ENCODE data around the gene ASTL. TPM values are rescaled to one million over a fixed set of nuclear protein-coding genes. Genes with fewer than 3 reads are reported as not detected.

The ASTL gene
- total and polyA plus RNA-seq, 9 of the 15 experiments (the other 6 are each of a cell fraction or from before 2014, with no cell fraction given) = not detected

GRCh38 chr2:96123290-96123689 lies 15.0 kb downstream of the ASTL start:
- peaks cover 0 to 6% of the 10 kb centered on the region in 2 experiments; a peak in 2 of 5 replicates for H3K4me1 ChIP-seq (replicated peaks in 1 of 2; ENCODE audit: control insufficient read depth in 2 of 2, insufficient read depth in 2 of 2, low read length in 2 of 2)
- H3K9me1 ChIP-seq (ENCODE audit: control insufficient read depth, insufficient read depth, low read length) = no peaks in the 10 kb centered on the region
- intact Hi-C loops (cut with micrococcal nuclease) = no loop called here
- H3K9me3 ChIP-seq (replicated peaks; ENCODE audit: control insufficient read depth, insufficient read depth, low read depth, low read length) = no peaks in the 10 kb centered on the region
- ATAC-seq = no peak
- H3K36me3 ChIP-seq (ENCODE audit: control insufficient read depth, insufficient read depth, low read length) = no peaks in the 10 kb centered on the region
- H3K4me3 ChIP-seq = no peak overlapping the region
- H4K20me1 ChIP-seq (replicated peaks; ENCODE audit: control insufficient read depth, insufficient read depth, low read length) = peaks cover 10% of the 10 kb centered on the region
- H3K4me2 ChIP-seq (ENCODE audit: insufficient read depth, low read length) = no peak overlapping the region
- DNase-seq (ENCODE audit: extremely low read depth in 1 of 4, low spot score in 3 of 4) = no peak
- no peaks in the 10 kb centered on the region for H3K79me2 ChIP-seq (ENCODE audit: control insufficient read depth, insufficient read depth, low read length)
- H3K27ac ChIP-seq (ENCODE audit: extremely low read depth, low read depth, low read length) = no peak overlapping the region; the same call in 2 of the 3 replicates
- no peak overlapping the region for H3K9ac ChIP-seq (ENCODE audit: insufficient read depth in 1 of 2, low read depth in 2 of 2, low read length in 2 of 2)
- no peak overlapping the region for H2AFZ ChIP-seq (ENCODE audit: low read depth, low read length)
- WGBS (ENCODE audit: insufficient coverage, low coverage, missing lambda C conversion rate) = no CpG with 5 or more reads among the region's 1 CpG
- no peak for FAIRE-seq
- no TSS peak for BruUV-seq (replicated peaks)
- H3K27me3 ChIP-seq (ENCODE audit: control insufficient read depth in 2 of 2, insufficient read depth in 2 of 2, low read length in 2 of 2) = peaks cover 28 to 82% of the 10 kb centered on the region in 2 experiments; a peak in 4 of 5 replicates
- POLR2A ChIA-PET = interaction anchor here (0.6 kb wide), 1 partner anchor 419 kb away, joined by 3 read pairs; no protein-coding TSS in a partner anchor
- no peak for TF ChIP-seq ZNF174 (CRISPR knock-in tag; IDR thresholded peaks at IDR 0.05)
- no peak for TF ChIP-seq EP300 (IDR thresholded peaks at IDR 0.05; ENCODE audit: low read length)
- in situ Hi-C loops (cut with MboI) = no loop called here
- CTCF ChIA-PET (ENCODE audit: low intra/inter-chr PET ratio) = no interaction called here

DNA sequence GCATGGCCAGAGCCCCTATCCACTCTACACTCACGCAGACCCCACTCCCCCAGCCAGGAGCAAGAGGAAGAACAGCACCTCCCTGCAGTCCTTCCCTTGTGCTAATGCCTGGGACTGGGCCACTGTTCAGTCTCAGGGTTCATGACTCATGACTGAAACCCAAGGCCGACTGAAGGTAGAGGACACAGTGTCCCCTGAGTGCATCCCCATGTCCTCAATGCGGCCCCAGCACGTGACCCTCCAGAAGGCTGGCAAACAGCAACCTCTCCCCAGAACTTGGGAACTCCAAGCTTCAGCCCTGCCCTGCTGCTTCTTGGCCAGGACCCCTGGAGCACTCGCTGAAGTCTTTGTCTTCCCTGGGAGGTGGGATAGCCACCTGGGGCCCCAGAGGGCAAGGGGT lies 15.9 kb downstream of the ASTL start:
- ATAC-seq (no peak), DNase-seq (ENCODE audit: extremely low read depth in 1 of 4, low spot score in 3 of 4) (no peak), FAIRE-seq (no peak)
- no peak overlapping the region for H3K9ac ChIP-seq (ENCODE audit: insufficient read depth in 1 of 2, low read depth in 2 of 2, low read length in 2 of 2)
- ChIA-PET POLR2A (no interaction called here), CTCF (ENCODE audit: low intra/inter-chr PET ratio) (no interaction called here)
- H3K79me2 ChIP-seq (ENCODE audit: control insufficient read depth, insufficient read depth, low read length) = no peaks in the 10 kb centered on the region
- no peaks in the 10 kb centered on the region for H3K9me1 ChIP-seq (ENCODE audit: control insufficient read depth, insufficient read depth, low read length)
- in situ Hi-C loops (cut with MboI) (no loop called here), intact Hi-C loops (cut with micrococcal nuclease) (no loop called here)
- TF ChIP-seq ZBED1 (IDR thresholded peaks at IDR 0.05) = no peak
- TF ChIP-seq HDAC2 (IDR thresholded peaks at IDR 0.05) = no peak
- TF ChIP-seq, protein P1, sequence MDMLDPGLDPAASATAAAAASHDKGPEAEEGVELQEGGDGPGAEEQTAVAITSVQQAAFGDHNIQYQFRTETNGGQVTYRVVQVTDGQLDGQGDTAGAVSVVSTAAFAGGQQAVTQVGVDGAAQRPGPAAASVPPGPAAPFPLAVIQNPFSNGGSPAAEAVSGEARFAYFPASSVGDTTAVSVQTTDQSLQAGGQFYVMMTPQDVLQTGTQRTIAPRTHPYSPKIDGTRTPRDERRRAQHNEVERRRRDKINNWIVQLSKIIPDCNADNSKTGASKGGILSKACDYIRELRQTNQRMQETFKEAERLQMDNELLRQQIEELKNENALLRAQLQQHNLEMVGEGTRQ (CRISPR knock-in tag; IDR thresholded peaks at IDR 0.05) = peak; percentile 27
- peak; percentile 56; the same call in 1 of the 2 replicates for TF ChIP-seq ESRRA (IDR thresholded peaks at IDR 0.05; ENCODE audit: borderline replicate concordance, low read depth)
- TF ChIP-seq USF1 (CRISPR knock-in tag; IDR thresholded peaks at IDR 0.05) = 0 out of 2 replicates have a peak, but pooled peaks have one; percentile 41
- no TSS peak for BruUV-seq (replicated peaks)
- H2AFZ ChIP-seq (ENCODE audit: low read depth, low read length) = no peak overlapping the region
- H3K9me3 ChIP-seq (replicated peaks; ENCODE audit: control insufficient read depth, insufficient read depth, low read depth, low read length) = no peaks in the 10 kb centered on the region
- no peak overlapping the region for H3K4me3 ChIP-seq
- H3K4me1 ChIP-seq (replicated peaks in 1 of 2; ENCODE audit: control insufficient read depth in 2 of 2, insufficient read depth in 2 of 2, low read length in 2 of 2) = peaks cover 0 to 15% of the 10 kb centered on the region in 2 experiments; a peak in 3 of 5 replicates
- no peak overlapping the region for H3K27ac ChIP-seq (ENCODE audit: extremely low read depth, low read depth, low read length)
- peaks cover 29 to 90% of the 10 kb centered on the region in 2 experiments; a peak in 4 of 5 replicates for H3K27me3 ChIP-seq (ENCODE audit: control insufficient read depth in 2 of 2, insufficient read depth in 2 of 2, low read length in 2 of 2)
- no peaks in the 10 kb centered on the region for H3K36me3 ChIP-seq (ENCODE audit: control insufficient read depth, insufficient read depth, low read length)
- WGBS (ENCODE audit: insufficient coverage, low coverage, missing lambda C conversion rate) = 3% methylated on average over 5 of the region's 5 CpGs
- no peak overlapping the region for H3K4me2 ChIP-seq (ENCODE audit: insufficient read depth, low read length)
- H4K20me1 ChIP-seq (replicated peaks; ENCODE audit: control insufficient read depth, insufficient read depth, low read length) = peaks cover 17% of the 10 kb centered on the region
